Measurements from ENCODE around the gene CDK14.

Gene CDK14

GRCh38 chr7:90604383-90604782 lies 8.3 kb downstream of the CDK14 start:
- Histone ChIP-seq H3K27me3 (ENCODE audit: insufficient read depth, poor library complexity, severe bottlenecking) (no peaks in the 10 kb centered on the region), H3K27ac (replicated peaks) (no peak overlapping the region), H3K4me3 (replicated peaks; ENCODE audit: insufficient read depth, low read length) (no peak overlapping the region)
- no peak for DNase-seq (ENCODE audit: low read depth in 1 of 2, low spot score in 1 of 2)
- TF ChIP-seq SPI1 (IDR thresholded peaks at IDR 0.05; ENCODE audit: borderline replicate concordance, low read depth) = no peak
- no peak for TF ChIP-seq GABPA (IDR thresholded peaks at IDR 0.05; ENCODE audit: low read depth)
- no peak for TF ChIP-seq REST (IDR thresholded peaks at IDR 0.05; ENCODE audit: insufficient replicate concordance, low read depth)
- TF ChIP-seq POLR2AphosphoS5 (IDR thresholded peaks at IDR 0.05; ENCODE audit: low read depth) = no peak
- TF ChIP-seq CTCF (IDR thresholded peaks at IDR 0.05; ENCODE audit: insufficient read depth, low read length) = no peak

- no peak for DNase-seq (ENCODE audit: low read depth in 1 of 2, low spot score in 1 of 2)
- Histone ChIP-seq H3K27ac (replicated peaks) (no peak overlapping the region), H3K27me3 (ENCODE audit: insufficient read depth, poor library complexity, severe bottlenecking) (no peaks in the 10 kb centered on the region), H3K4me3 (replicated peaks; ENCODE audit: insufficient read depth, low read length) (no peak overlapping the region)
- no peak for TF ChIP-seq GABPA (IDR thresholded peaks at IDR 0.05; ENCODE audit: low read depth)
- no peak for TF ChIP-seq REST (IDR thresholded peaks at IDR 0.05; ENCODE audit: insufficient replicate concordance, low read depth)
Measured at GRCh38 chr7:90605055-90605454, 8.9 kb downstream of the CDK14 start.

- Histone ChIP-seq H3K27me3 (ENCODE audit: insufficient read depth, poor library complexity, severe bottlenecking) (no peaks in the 10 kb centered on the region), H3K4me3 (replicated peaks; ENCODE audit: insufficient read depth, low read length) (no peak overlapping the region), H3K27ac (replicated peaks) (no peak overlapping the region)
- TF ChIP-seq SPI1 (IDR thresholded peaks at IDR 0.05; ENCODE audit: borderline replicate concordance, low read depth) = no peak
- TF ChIP-seq GABPA (IDR thresholded peaks at IDR 0.05; ENCODE audit: low read depth) = no peak
- no peak for TF ChIP-seq POLR2AphosphoS5 (IDR thresholded peaks at IDR 0.05; ENCODE audit: low read depth)
- no peak for TF ChIP-seq CTCF (IDR thresholded peaks at IDR 0.05; ENCODE audit: insufficient read depth, low read length)
- no peak for TF ChIP-seq REST (IDR thresholded peaks at IDR 0.05; ENCODE audit: insufficient replicate concordance, low read depth)
- no peak for DNase-seq (ENCODE audit: low read depth in 1 of 2, low spot score in 1 of 2)
Measured at GRCh38 chr7:90607196-90607595, 11.1 kb downstream of the CDK14 start.

GRCh38 chr7:90610105-90610504 lies 14.0 kb downstream of the CDK14 start:
- H3K27me3 ChIP-seq (ENCODE audit: insufficient read depth, poor library complexity, severe bottlenecking) = no peaks in the 10 kb centered on the region
- no peak overlapping the region for H3K4me3 ChIP-seq (replicated peaks; ENCODE audit: insufficient read depth, low read length)
- H3K27ac ChIP-seq (replicated peaks) = no peak overlapping the region
- TF ChIP-seq REST (IDR thresholded peaks at IDR 0.05; ENCODE audit: insufficient replicate concordance, low read depth) = no peak
- no peak for TF ChIP-seq POLR2AphosphoS5 (IDR thresholded peaks at IDR 0.05; ENCODE audit: low read depth)
- TF ChIP-seq CTCF (IDR thresholded peaks at IDR 0.05; ENCODE audit: insufficient read depth, low read length) = no peak
- no peak for TF ChIP-seq SPI1 (IDR thresholded peaks at IDR 0.05; ENCODE audit: borderline replicate concordance, low read depth)
- no peak for TF ChIP-seq GABPA (IDR thresholded peaks at IDR 0.05; ENCODE audit: low read depth)
- no peak for DNase-seq (ENCODE audit: low read depth in 1 of 2, low spot score in 1 of 2)
